Transverse colon (tissue), 4 donors: ENCODE data around the gene PRR5L. TPM values are rescaled to one million over a fixed set of nuclear protein-coding genes. Genes with fewer than 3 reads are reported as not detected.
A peak's percentile ranks its signal among the peaks of the same experiment; 100 is the strongest.

Experiments
- DNase-seq: peaks from one replicate; pipeline ENCODE4 v3.0.0-alpha.2; 2019
- H3K27ac ChIP-seq, 4 donors: fragments of 200-600 bp; sonication (generic); 2 replicates each; pipeline ENCODE4 v1.5.1; 2016 to 2018; ENCODE audit warnings: inconsistent platforms in 4 of 4
- H3K27me3 ChIP-seq: fragments of 200-600 bp; sonication (generic); 2 replicates; pipeline ENCODE4 v1.5.1; 2017; ENCODE audit warnings: inconsistent platforms
- H3K36me3 ChIP-seq, 4 donors: fragments of 200-600 bp; sonication (generic); 2 replicates each; pipeline ENCODE4 v1.5.1; 2017 to 2019; ENCODE audit warnings: inconsistent platforms in 4 of 4
- H3K4me1 ChIP-seq, 4 donors: fragments of 200-600 bp; sonication (generic); 2 replicates each; pipeline ENCODE4 v1.5.1; 2017 to 2020; ENCODE audit warnings: inconsistent platforms in 4 of 4
- H3K4me3 ChIP-seq, 4 donors: fragments of 200-600 bp; sonication (generic); 1 replicate in 1 of 4; 2 replicates in 3 of 4; pipeline versions ENCODE4 v1.5.1 to v1.6.1; 2017 to 2019; ENCODE audit warnings: inconsistent platforms in 4 of 4
- H3K9me3 ChIP-seq, 2 donors: fragments of 200-600 bp; sonication (generic); 2 replicates each; pipeline ENCODE4 v1.5.1; 2017 to 2019; ENCODE audit warnings: inconsistent platforms in 2 of 2
- CTCF ChIP-seq, 5 experiments: fragments of 200-600 bp in 3 of 5; fragments of 450-650 bp in 2 of 5; sonication (generic) in 3 of 5; IDR thresholded peaks; 1 replicate in 2 of 5; 2 replicates in 3 of 5; pipeline ENCODE4 v1.5.1; 2016 to 2017; ENCODE audit warnings: antibody characterized with exemption in 5 of 5, inconsistent platforms in 3 of 5, mild to moderate bottlenecking in 2 of 5, moderate library complexity in 1 of 5
- EP300 ChIP-seq: sonication (generic); formaldehyde crosslinking; IDR thresholded peaks from one replicate; pipeline ENCODE4 v1.6.1; 2017; ENCODE audit warnings: antibody characterized with exemption, low read depth
- POLR2A ChIP-seq: fragments of 450-650 bp; IDR thresholded peaks from one replicate; pipeline ENCODE4 v1.6.1; 2016; ENCODE audit warnings: antibody characterized with exemption, mild to moderate bottlenecking, moderate library complexity
- POLR2AphosphoS5 ChIP-seq, 3 donors: sonication (generic); formaldehyde crosslinking; IDR thresholded peaks; one replicate each; pipeline ENCODE4 v1.6.1; 2016; ENCODE audit warnings: antibody characterized with exemption in 3 of 3
- WGBS, 2 donors: methylation state at CpG; one replicate each; pipeline ENCODE4 v1.1.5; 2018; ENCODE audit warnings: low coverage in 1 of 2; 5-methylcytosine and 5-hydroxymethylcytosine counted together
- in situ Hi-C, 4 donors: fragments of 200-750 bp; cut with MboI; loops; one replicate each; pipeline versions ENCODE4 v1.15.0 to v1.15.1; 2017; ENCODE audit warnings: low sequenced_read_pairs in 3 of 4, low pct_ligation_motif_present in 1 of 4, low pct_unique_long_range_greater_than_20kb in 1 of 4
- intact Hi-C: fragments of 100-400 bp; cut with DNase I; formaldehyde crosslinking; loops from one replicate; pipeline ENCODE4 v1.15.1; 2023; ENCODE audit warnings: low total_unique reads
- total RNA-seq, 4 donors: library from RNA; depleted of rRNA; stranded (reverse); fragments of >200 nt; gene quantifications; one replicate each; pipeline ENCODE4 v1.1.0, GENCODE V29; 2016

PRR5L gene
- total RNA-seq, 4 donors from 2014 or later: 203 to 418 (median 251) TPM

- H3K36me3 ChIP-seq: peaks cover 0 to 28% (median under 1%) of the 10 kb centered on the region in 4 donors
- peaks cover 0 to 41% (median 2%) of the 10 kb centered on the region in 4 donors for H3K4me1 ChIP-seq
- no peak for TF ChIP-seq CTCF (IDR thresholded peaks at IDR 0.05)
- no peak for TF ChIP-seq POLR2AphosphoS5 (IDR thresholded peaks at IDR 0.05)
- TF ChIP-seq EP300: no peak
- no peak for TF ChIP-seq POLR2A
- no peaks in the 10 kb centered on the region for H3K27me3 ChIP-seq
- H3K9me3 ChIP-seq: no peaks in the 10 kb centered on the region
- intact Hi-C loops: no loop called here
- 67% methylated on average over 9 of the region's 9 CpGs; no CpG with 5 or more reads in 1 of the 2 donors for WGBS, 2 donors
- H3K4me3 ChIP-seq: no peak overlapping the region
- in situ Hi-C loops: no loop called here
- peak; percentile 22 for DNase-seq
- H3K27ac ChIP-seq: peak overlapping the region; percentile 21 to 51 (median 38)
These were observed 115.1 kb downstream of the PRR5L start for GRCh38 chr11:36411202-36411640.

- no peak for DNase-seq
- H3K36me3 ChIP-seq: peaks cover 0 to 21% (median 0%) of the 10 kb centered on the region in 4 donors
- no peaks in the 10 kb centered on the region for H3K9me3 ChIP-seq
- WGBS, 2 donors: 63 to 72% methylated on average over 2 of the region's 2 CpGs
- no peak overlapping the region for H3K27ac ChIP-seq
- intact Hi-C loops (no loop called here), in situ Hi-C loops (no loop called here)
- H3K4me1 ChIP-seq: peaks cover 0 to 41% (median 2%) of the 10 kb centered on the region in 4 donors
- no peaks in the 10 kb centered on the region for H3K27me3 ChIP-seq
- no peak overlapping the region for H3K4me3 ChIP-seq
- TF ChIP-seq EP300 (no peak), POLR2A (no peak), CTCF (IDR thresholded peaks at IDR 0.05) (no peak), POLR2AphosphoS5 (IDR thresholded peaks at IDR 0.05) (no peak)
These were observed 116.8 kb downstream of the PRR5L start for GRCh38 chr11:36412781-36413383.

GRCh38 chr11:36417154-36417553 lies 121.1 kb downstream of the PRR5L start:
- no peaks in the 10 kb centered on the region for H3K9me3 ChIP-seq
- no peak overlapping the region for H3K4me3 ChIP-seq
- H3K27ac ChIP-seq: no peak overlapping the region
- DNase-seq: no peak
- peaks cover 0 to 15% (median 4%) of the 10 kb centered on the region in 4 donors for H3K36me3 ChIP-seq
- in situ Hi-C loops: no loop called here
- 61% methylated on average over 5 of the region's 5 CpGs; no CpG with 5 or more reads in 1 of the 2 donors for WGBS, 2 donors
- H3K4me1 ChIP-seq: peaks cover 0 to 27% (median 2%) of the 10 kb centered on the region in 4 donors
- no peak for TF ChIP-seq EP300
- no peak for TF ChIP-seq POLR2AphosphoS5 (IDR thresholded peaks at IDR 0.05)
- TF ChIP-seq POLR2A: no peak
- no peak for TF ChIP-seq CTCF (IDR thresholded peaks at IDR 0.05)
- no peaks in the 10 kb centered on the region for H3K27me3 ChIP-seq
- intact Hi-C loops: no loop called here

- no peaks in the 10 kb centered on the region for H3K9me3 ChIP-seq
- in situ Hi-C loops: no loop called here
- peaks cover 0 to 8% (median 3%) of the 10 kb centered on the region in 4 donors for H3K36me3 ChIP-seq
- H3K4me3 ChIP-seq: no peak overlapping the region
- no peak for DNase-seq
- TF ChIP-seq POLR2A: no peak
- TF ChIP-seq CTCF (IDR thresholded peaks at IDR 0.05): no peak
- TF ChIP-seq EP300: no peak
- TF ChIP-seq POLR2AphosphoS5 (IDR thresholded peaks at IDR 0.05): no peak
- intact Hi-C loops: no loop called here
- H3K27me3 ChIP-seq: no peaks in the 10 kb centered on the region
- WGBS, 2 donors: 80 to 84% methylated on average over 6 to 7 of the region's 7 CpGs
- H3K27ac ChIP-seq: peak overlapping the region in 1 of 4 donors; percentile 7
- peaks cover 0 to 19% (median 2%) of the 10 kb centered on the region in 4 donors for H3K4me1 ChIP-seq
These were observed 123.8 kb downstream of the PRR5L start for GRCh38 chr11:36419791-36420424.
